Prostate gland (tissue), 1 donor: ENCODE data around the gene VAV2.

Source experiments
- POLR2A ChIP-seq: fragments of 450-650 bp; IDR thresholded peaks from one replicate; pipeline ENCODE4 v1.6.1; 2016; ENCODE audit warnings: antibody characterized with exemption, mild to moderate bottlenecking
- POLR2AphosphoS5 ChIP-seq: sonication (generic); formaldehyde crosslinking; IDR thresholded peaks from one replicate; pipeline ENCODE4 v1.6.1; 2017; ENCODE audit warnings: antibody characterized with exemption

DNA sequence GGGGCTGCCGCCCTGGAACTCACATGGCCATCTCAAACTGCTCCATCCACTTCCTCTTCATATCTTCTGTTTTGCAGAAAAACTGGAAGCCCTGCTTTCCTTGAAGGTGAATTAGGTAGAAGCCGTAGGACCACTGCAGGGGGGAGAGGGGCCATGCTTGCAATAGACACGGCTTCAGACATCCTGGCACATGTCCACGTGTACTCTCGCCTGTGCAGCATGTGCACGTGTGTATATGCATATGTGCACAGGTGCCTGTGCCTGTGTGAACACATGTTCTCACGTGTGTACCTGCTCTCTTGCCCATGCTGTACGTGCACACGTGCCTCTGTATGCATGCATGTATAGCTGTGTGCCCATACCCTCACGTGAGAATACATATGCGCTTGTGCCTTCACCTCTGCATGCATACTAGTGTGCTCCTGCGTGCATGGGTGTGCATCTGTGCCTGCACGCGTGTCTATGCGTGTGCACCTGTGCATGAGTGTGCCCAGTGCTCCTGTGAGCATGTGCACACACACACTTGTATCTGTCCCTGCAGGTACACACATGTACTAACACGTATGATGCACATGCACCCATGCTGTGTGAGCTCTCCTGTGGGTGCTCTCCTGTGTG is 206.3 kb downstream of the VAV2 start:
- TF ChIP-seq POLR2AphosphoS5 (no peak), POLR2A (no peak)
